Naive thymus-derived CD8-positive, alpha-beta T cell (primary cell): Measurements from ENCODE around the gene MAN2A2. TPM values are rescaled to one million over a fixed set of nuclear protein-coding genes. Genes with fewer than 3 reads are reported as not detected.

Experiments
- ATAC-seq, 2 donors: fragments of 150-1000 bp; cut with Tn5 transposase in 1 of 2; sonication (Bioruptor Pico), chemical (Tn5 transposase) in 1 of 2; 1 replicate in 1 of 2; 2 replicates in 1 of 2; pipeline ENCODE4 v1.10.0; 2021; ENCODE audit warnings: mild to moderate bottlenecking in 2 of 2, moderate library complexity in 2 of 2
- POLR2A ChIA-PET: fragments of 350-600 bp; sonication (Branson Sonifier 250); formaldehyde crosslinking; loops from one replicate; lab custom pipeline; 2021; ENCODE audit warnings: antibody characterized with exemption; lab: Charles Lee
- DNase-seq, 10 donors: peaks; one replicate each; pipeline versions ENCODE4 v3.0.0 to v3.0.0-alpha.2; 2020 to 2022
- H3K27ac Mint-ChIP-seq, 10 donors: one replicate each; pipeline ENCODE4 v1.8.0; 2020 to 2022; ENCODE audit warnings: mild to moderate bottlenecking in 10 of 10, mixed read lengths in 10 of 10, moderate library complexity in 4 of 10, inconsistent platforms in 1 of 10
- H3K27me3 Mint-ChIP-seq, 5 donors: one replicate each; pipeline ENCODE4 v1.8.0; 2021 to 2022; ENCODE audit warnings: mixed read lengths in 5 of 5
- H3K36me3 Mint-ChIP-seq, 3 donors: one replicate each; pipeline ENCODE4 v1.8.0; 2020 to 2022; ENCODE audit warnings: mixed read lengths in 3 of 3, mild to moderate bottlenecking in 2 of 3, inconsistent platforms in 1 of 3
- H3K4me1 Mint-ChIP-seq, 4 donors: one replicate each; pipeline ENCODE4 v1.8.0; 2021 to 2022; ENCODE audit warnings: mixed read lengths in 4 of 4
- H3K4me3 Mint-ChIP-seq, 10 donors: one replicate each; pipeline ENCODE4 v1.8.0; 2020 to 2022; ENCODE audit warnings: mild to moderate bottlenecking in 10 of 10, mixed read lengths in 10 of 10, moderate library complexity in 6 of 10, inconsistent platforms in 1 of 10
- H3K9me3 Mint-ChIP-seq, 9 donors: one replicate each; pipeline ENCODE4 v1.8.0; 2020 to 2022; ENCODE audit warnings: mixed read lengths in 9 of 9, mild to moderate bottlenecking in 3 of 9, inconsistent platforms in 1 of 9, moderate library complexity in 1 of 9
- polyA plus RNA-seq, 3 donors: library from polyadenylated mRNA; unstranded; fragments of 300-500 nt; fragmentation: Illumina TruSeq; gene quantifications; one replicate each; pipeline ENCODE4 v1.2.3, GENCODE V29; 2021
- total RNA-seq, 8 experiments: library from RNA in 2 of 8; stranded (reverse) in 2 of 8; gene quantifications; one replicate each; pipeline ENCODE4 v1.2.3 and lab custom pipeline; 2021 to 2026

The MAN2A2 gene
- total and polyA plus RNA-seq, 5 experiments from 2014 or later, result 3.1 to 139 (median 8.6) TPM

GRCh38 chr15:90970274-90970673 is 67.2 kb downstream of the MAN2A2 start:
- no peaks in the 10 kb centered on the region for H3K4me1 Mint-ChIP-seq
- no peak for DNase-seq
- POLR2A ChIA-PET, result no interaction called here
- no peaks in the 10 kb centered on the region for H3K9me3 Mint-ChIP-seq
- no peak overlapping the region for H3K4me3 Mint-ChIP-seq
- peaks cover 0 to 12% (median 3%) of the 10 kb centered on the region in 3 donors for H3K36me3 Mint-ChIP-seq
- H3K27me3 Mint-ChIP-seq, result no peaks in the 10 kb centered on the region
- H3K27ac Mint-ChIP-seq, result no peak overlapping the region
- no peak for ATAC-seq

DNA sequence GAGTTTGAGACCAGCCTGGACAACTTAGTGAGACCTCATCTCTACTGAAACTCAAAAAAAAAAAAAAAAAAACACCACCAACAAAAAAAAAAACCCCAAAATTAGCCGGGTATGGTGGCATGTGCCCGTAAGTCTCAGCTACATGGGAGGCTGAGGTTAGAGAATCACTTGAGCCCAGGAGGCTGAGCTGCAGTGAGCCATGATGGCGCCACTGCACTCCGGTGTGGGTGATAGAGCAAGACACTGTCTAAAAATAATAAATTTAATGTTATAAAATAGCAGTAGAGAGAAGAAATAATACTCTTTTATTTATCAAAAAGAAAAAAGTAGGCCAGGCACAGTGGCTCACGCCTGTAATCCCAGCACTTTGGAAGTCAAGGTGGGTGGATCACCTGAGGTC is 69.0 kb downstream of the MAN2A2 start:
- no peaks in the 10 kb centered on the region for H3K9me3 Mint-ChIP-seq
- H3K4me3 Mint-ChIP-seq, result no peak overlapping the region
- POLR2A ChIA-PET, result interaction anchor here (0.6 kb wide), 1 partner anchor 1220 kb away, joined by 5 read pairs; no protein-coding TSS in a partner anchor
- no peak overlapping the region for H3K27ac Mint-ChIP-seq
- H3K4me1 Mint-ChIP-seq, result no peaks in the 10 kb centered on the region
- H3K27me3 Mint-ChIP-seq, result no peaks in the 10 kb centered on the region
- H3K36me3 Mint-ChIP-seq, result peaks cover 0 to 3% (median 0%) of the 10 kb centered on the region in 3 donors
- ATAC-seq (no peak), DNase-seq (no peak)

Other genes with a start within 250 kb of the MAN2A2 start
- 1 to 10 TPM; 5.9 to 7.1 TPM for gene BLM, start 186.0 kb upstream of the MAN2A2 start, total RNA-seq
- gene BLM, start 186.0 kb upstream of the MAN2A2 start, polyA plus RNA-seq, result 1 to 10 TPM; 2.6 to 4.1 (median 4.1) TPM
- gene FURIN, start 34.7 kb upstream of the MAN2A2 start, total RNA-seq, result 10 to 100 TPM; 40.8 to 45.1 TPM
- gene FURIN, start 34.7 kb upstream of the MAN2A2 start, polyA plus RNA-seq, result 10 to 100 TPM in 1 of 3 donors, 1 to 10 TPM in 2; 2.7 to 10.5 (median 4.8) TPM
- 1 to 10 TPM; 2.8 to 3.5 TPM for gene FES, start 18.8 kb upstream of the MAN2A2 start, total RNA-seq
- gene FES, start 18.8 kb upstream of the MAN2A2 start, polyA plus RNA-seq, result under 1 TPM in 2 of 3 donors, not detected in 1; 0.08 to 0.24 TPM
- gene HDDC3, start 29.2 kb downstream of the MAN2A2 start, total RNA-seq, result 10 to 100 TPM; 30.1 to 31.8 TPM
- gene HDDC3, start 29.2 kb downstream of the MAN2A2 start, polyA plus RNA-seq, result 10 to 100 TPM; 34.1 to 47.6 (median 45.5) TPM
- gene UNC45A, start 32.0 kb downstream of the MAN2A2 start, total RNA-seq, result 10 to 100 TPM; 53.7 to 57.9 TPM
- 10 to 100 TPM; 53.4 to 73.7 (median 70.3) TPM for gene UNC45A, start 32.0 kb downstream of the MAN2A2 start, polyA plus RNA-seq
- 10 to 100 TPM; 15.7 to 15.8 TPM for gene RCCD1, start 51.6 kb downstream of the MAN2A2 start, total RNA-seq
- gene RCCD1, start 51.6 kb downstream of the MAN2A2 start, polyA plus RNA-seq, result 1 to 10 TPM; 2.2 to 4.7 (median 3.1) TPM
- 1 to 10 TPM; 4.4 to 5.0 TPM for gene PRC1, start 91.2 kb downstream of the MAN2A2 start, total RNA-seq
- 1 to 10 TPM in 2 of 3 donors, under 1 TPM in 1; 0.77 to 2.3 (median 1.2) TPM for gene PRC1, start 91.2 kb downstream of the MAN2A2 start, polyA plus RNA-seq
- 10 to 100 TPM; 23.6 to 27.1 TPM for gene VPS33B, start 119.3 kb downstream of the MAN2A2 start, total RNA-seq
- gene VPS33B, start 119.3 kb downstream of the MAN2A2 start, polyA plus RNA-seq, result 10 to 100 TPM in 1 of 3 donors, 1 to 10 TPM in 2; 5.3 to 12.4 (median 7.7) TPM
- under 1 TPM; 0.05 to 0.08 TPM for gene SV2B, start 197.0 kb downstream of the MAN2A2 start, total RNA-seq
- gene SV2B, start 197.0 kb downstream of the MAN2A2 start, polyA plus RNA-seq, result under 1 TPM in 1 of 3 donors, not detected in 2; 0.02 TPM